Liver (tissue), 3 donors: ENCODE data around the gene DNALI1.

Source experiments
- CTCF ChIP-seq: fragments of 150-350 bp; IDR thresholded peaks from 2 replicates; pipeline ENCODE4 v1.5.1; 2017; ENCODE audit warnings: improper control_type of control experiment, low read depth, low read length; ENCODE audit not compliant: missing input control
- EGR1 ChIP-seq, 2 donors: IDR thresholded peaks; 2 replicates each; pipeline ENCODE4 v1.6.1; 2016 to 2018; ENCODE audit warnings: antibody characterized with exemption in 2 of 2, low read depth in 2 of 2
- GABPA ChIP-seq, 2 donors: IDR thresholded peaks in 1 of 2; conservative IDR thresholded peaks in 1 of 2; 2 replicates each; pipeline ENCODE4 v1.6.1; 2016; ENCODE audit warnings: antibody characterized with exemption in 2 of 2, mild to moderate bottlenecking in 1 of 2, moderate library complexity in 1 of 2
- JUND ChIP-seq, 2 donors: IDR thresholded peaks; 2 replicates each; pipeline ENCODE4 v1.6.1; 2016; ENCODE audit warnings: antibody characterized with exemption in 2 of 2
- REST ChIP-seq: IDR thresholded peaks from 2 replicates; pipeline ENCODE4 v1.6.1; 2016; ENCODE audit warnings: antibody characterized with exemption, mild to moderate bottlenecking
- SP1 ChIP-seq: IDR thresholded peaks from 2 replicates; pipeline ENCODE4 v1.6.1; 2018; ENCODE audit warnings: antibody characterized with exemption, mild to moderate bottlenecking
- TAF1 ChIP-seq: conservative IDR thresholded peaks from 2 replicates; pipeline ENCODE4 v1.6.1; 2016; ENCODE audit warnings: antibody characterized with exemption, mild to moderate bottlenecking
- YY1 ChIP-seq: IDR thresholded peaks from 2 replicates; pipeline ENCODE4 v1.6.1; 2016; ENCODE audit warnings: antibody characterized with exemption, mild to moderate bottlenecking
- TF ChIP-seq, protein P1 (sequence below): IDR thresholded peaks from 2 replicates; pipeline ENCODE4 v1.6.1; 2016; ENCODE audit warnings: antibody characterized with exemption
- TF ChIP-seq, protein P2 (sequence below): IDR thresholded peaks from 2 replicates; pipeline ENCODE4 v1.6.1; 2016; ENCODE audit warnings: antibody characterized with exemption
- donor health status: healthy.
- donor health status: healthy.

- TF ChIP-seq CTCF (no peak), TAF1 (no peak), SP1 (no peak), REST (no peak), JUND (IDR thresholded peaks at IDR 0.05) (no peak), EGR1 (IDR thresholded peaks at IDR 0.05; ENCODE audit: low read depth in 2 of 2) (no peak), GABPA (IDR thresholded peaks at IDR 0.05 in 1 of 2, conservative IDR thresholded peaks at IDR 0.05 in 1 of 2) (no peak), YY1 (no peak)
- TF ChIP-seq, protein P1, sequence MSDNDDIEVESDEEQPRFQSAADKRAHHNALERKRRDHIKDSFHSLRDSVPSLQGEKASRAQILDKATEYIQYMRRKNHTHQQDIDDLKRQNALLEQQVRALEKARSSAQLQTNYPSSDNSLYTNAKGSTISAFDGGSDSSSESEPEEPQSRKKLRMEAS = no peak
- TF ChIP-seq, protein P2, sequence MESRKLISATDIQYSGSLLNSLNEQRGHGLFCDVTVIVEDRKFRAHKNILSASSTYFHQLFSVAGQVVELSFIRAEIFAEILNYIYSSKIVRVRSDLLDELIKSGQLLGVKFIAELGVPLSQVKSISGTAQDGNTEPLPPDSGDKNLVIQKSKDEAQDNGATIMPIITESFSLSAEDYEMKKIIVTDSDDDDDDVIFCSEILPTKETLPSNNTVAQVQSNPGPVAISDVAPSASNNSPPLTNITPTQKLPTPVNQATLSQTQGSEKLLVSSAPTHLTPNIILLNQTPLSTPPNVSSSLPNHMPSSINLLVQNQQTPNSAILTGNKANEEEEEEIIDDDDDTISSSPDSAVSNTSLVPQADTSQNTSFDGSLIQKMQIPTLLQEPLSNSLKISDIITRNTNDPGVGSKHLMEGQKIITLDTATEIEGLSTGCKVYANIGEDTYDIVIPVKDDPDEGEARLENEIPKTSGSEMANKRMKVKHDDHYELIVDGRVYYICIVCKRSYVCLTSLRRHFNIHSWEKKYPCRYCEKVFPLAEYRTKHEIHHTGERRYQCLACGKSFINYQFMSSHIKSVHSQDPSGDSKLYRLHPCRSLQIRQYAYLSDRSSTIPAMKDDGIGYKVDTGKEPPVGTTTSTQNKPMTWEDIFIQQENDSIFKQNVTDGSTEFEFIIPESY = no peak
Measured at GRCh38 chr1:37562984-37563383, 6.2 kb downstream of the DNALI1 start.
